Measurements from ENCODE around the gene PRAMEF12. TPM values are rescaled to one million over a fixed set of nuclear protein-coding genes. Genes with fewer than 3 reads are reported as not detected.

Gene PRAMEF12
- total RNA-seq, 4 donors from 2014 or later: not detected

DNA sequence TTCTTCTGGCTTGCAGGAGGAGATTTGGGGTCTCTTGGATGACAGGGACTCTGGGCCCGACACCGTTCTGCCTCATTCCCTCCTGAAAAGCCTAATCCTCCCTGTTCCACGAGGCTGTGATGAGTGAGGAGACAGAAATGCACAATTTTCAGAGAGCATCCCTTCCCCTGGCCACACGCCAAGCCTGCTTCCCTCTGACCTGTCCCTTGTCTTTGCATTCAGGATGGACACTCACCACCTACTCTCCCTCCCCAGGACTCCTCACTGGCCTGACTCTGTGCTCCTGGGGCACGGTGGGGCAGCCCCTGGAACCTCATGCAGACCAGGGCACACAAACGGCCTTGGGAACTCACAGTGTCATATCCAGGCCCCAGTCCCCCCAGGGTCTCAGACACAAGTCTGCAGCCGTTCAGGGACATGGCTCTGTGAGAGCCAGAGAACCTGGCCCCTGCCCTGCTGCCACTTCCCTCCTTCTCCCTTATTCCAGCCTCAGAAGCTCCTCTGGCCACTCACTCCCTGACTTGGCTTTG, 3.5 kb upstream of the PRAMEF12 start:
- no peak for TF ChIP-seq POLR2AphosphoS5 (IDR thresholded peaks at IDR 0.05)
- TF ChIP-seq EP300 (IDR thresholded peaks at IDR 0.05): no peak
- TF ChIP-seq, protein P1, sequence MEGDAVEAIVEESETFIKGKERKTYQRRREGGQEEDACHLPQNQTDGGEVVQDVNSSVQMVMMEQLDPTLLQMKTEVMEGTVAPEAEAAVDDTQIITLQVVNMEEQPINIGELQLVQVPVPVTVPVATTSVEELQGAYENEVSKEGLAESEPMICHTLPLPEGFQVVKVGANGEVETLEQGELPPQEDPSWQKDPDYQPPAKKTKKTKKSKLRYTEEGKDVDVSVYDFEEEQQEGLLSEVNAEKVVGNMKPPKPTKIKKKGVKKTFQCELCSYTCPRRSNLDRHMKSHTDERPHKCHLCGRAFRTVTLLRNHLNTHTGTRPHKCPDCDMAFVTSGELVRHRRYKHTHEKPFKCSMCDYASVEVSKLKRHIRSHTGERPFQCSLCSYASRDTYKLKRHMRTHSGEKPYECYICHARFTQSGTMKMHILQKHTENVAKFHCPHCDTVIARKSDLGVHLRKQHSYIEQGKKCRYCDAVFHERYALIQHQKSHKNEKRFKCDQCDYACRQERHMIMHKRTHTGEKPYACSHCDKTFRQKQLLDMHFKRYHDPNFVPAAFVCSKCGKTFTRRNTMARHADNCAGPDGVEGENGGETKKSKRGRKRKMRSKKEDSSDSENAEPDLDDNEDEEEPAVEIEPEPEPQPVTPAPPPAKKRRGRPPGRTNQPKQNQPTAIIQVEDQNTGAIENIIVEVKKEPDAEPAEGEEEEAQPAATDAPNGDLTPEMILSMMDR (IDR thresholded peaks at IDR 0.05): no peak
- no peak for TF ChIP-seq POLR2A (IDR thresholded peaks at IDR 0.05)
- WGBS: 62% methylated on average over 7 of the region's 7 CpGs
- Histone ChIP-seq H3K9me3 (no peaks in the 10 kb centered on the region), H3K4me3 (no peak overlapping the region), H3K36me3 (no peaks in the 10 kb centered on the region), H3K27ac (no peak overlapping the region), H3K27me3 (peaks cover 27% of the 10 kb centered on the region), H3K4me1 (no peaks in the 10 kb centered on the region)
- DNase-seq (ENCODE audit: low spot score in 2 of 2): no peak

DNA sequence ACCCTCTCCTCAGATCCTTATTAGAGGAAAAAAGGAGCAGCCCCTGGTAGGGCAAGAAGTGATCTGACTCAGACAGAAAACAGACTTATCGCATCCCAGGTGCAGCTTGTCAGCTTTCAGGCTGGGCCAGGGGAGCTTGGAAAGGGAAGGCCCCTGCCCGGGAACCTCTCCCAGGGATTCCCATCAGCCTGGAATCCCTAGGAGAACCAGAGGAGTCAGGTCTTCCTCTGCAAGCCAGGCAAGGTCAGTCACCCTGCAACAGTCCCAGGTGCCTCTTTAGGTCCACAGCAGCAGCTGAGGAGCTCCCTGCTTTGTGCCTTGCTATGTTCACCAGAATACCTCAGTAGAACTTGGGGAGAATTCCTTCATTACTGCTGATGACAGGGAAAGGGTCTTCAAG, 2.9 kb upstream of the PRAMEF12 start:
- TF ChIP-seq POLR2A (IDR thresholded peaks at IDR 0.05) (no peak), POLR2AphosphoS5 (IDR thresholded peaks at IDR 0.05) (no peak), EP300 (IDR thresholded peaks at IDR 0.05) (no peak)
- TF ChIP-seq, protein P1 (IDR thresholded peaks at IDR 0.05): no peak
- Histone ChIP-seq H3K4me1 (no peaks in the 10 kb centered on the region), H3K9me3 (no peaks in the 10 kb centered on the region), H3K36me3 (no peaks in the 10 kb centered on the region), H3K27me3 (peaks cover 27% of the 10 kb centered on the region), H3K4me3 (no peak overlapping the region), H3K27ac (no peak overlapping the region)
- DNase-seq (ENCODE audit: low spot score in 2 of 2): no peak
- 79% methylated on average over 2 of the region's 2 CpGs for WGBS

DNA sequence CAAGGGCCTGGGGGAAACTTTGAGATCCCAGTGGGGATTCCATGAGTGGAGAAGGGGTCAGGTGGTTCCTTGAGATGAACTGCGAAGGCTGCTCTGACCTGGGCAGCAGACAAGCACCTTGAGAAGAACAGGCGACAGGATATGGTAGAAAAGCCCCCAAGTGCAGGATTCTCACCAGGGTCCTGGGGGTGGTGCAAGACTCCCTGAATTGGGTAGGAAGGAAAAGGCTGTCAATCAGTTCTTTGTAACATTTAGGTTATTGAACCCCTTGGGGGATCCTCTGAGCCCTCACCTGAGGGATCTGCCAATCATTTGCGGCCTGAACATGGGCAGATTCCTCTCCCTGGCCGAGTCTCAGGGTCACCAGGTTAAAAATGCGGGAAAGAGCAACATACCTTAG, 2.4 kb upstream of the PRAMEF12 start:
- Histone ChIP-seq H3K27ac (no peak overlapping the region), H3K4me3 (no peak overlapping the region), H3K4me1 (no peaks in the 10 kb centered on the region), H3K9me3 (no peaks in the 10 kb centered on the region), H3K27me3 (peaks cover 27% of the 10 kb centered on the region), H3K36me3 (no peaks in the 10 kb centered on the region)
- TF ChIP-seq POLR2A (IDR thresholded peaks at IDR 0.05): no peak
- TF ChIP-seq EP300 (IDR thresholded peaks at IDR 0.05): no peak
- TF ChIP-seq POLR2AphosphoS5 (IDR thresholded peaks at IDR 0.05): no peak
- 67% methylated on average over 5 of the region's 5 CpGs for WGBS
- DNase-seq (ENCODE audit: low spot score in 2 of 2): no peak

DNA sequence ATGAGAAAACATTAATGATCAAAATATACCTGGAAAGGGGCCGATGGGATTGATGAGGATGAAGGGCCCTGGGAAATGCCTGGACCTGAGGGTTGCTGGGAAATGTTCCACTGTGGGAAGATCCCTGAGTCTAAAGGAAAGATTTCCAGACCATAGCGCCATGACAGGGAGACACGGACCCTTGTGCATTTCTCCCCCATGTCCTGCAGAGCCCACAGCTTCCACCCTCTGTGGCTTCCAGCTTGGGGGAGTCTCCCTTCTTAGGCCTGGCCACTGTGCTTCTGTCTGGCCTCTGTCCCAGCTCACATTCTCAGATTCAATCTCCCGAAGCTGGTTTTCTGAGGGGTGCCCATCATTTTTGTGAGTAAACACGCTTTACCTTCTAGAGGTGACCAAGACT, 1.0 kb upstream of the PRAMEF12 start:
- no peaks in the 10 kb centered on the region for H3K9me3 ChIP-seq
- DNase-seq (ENCODE audit: low spot score in 2 of 2): no peak
- no peaks in the 10 kb centered on the region for H3K4me1 ChIP-seq
- WGBS: 86% methylated on average over 5 of the region's 5 CpGs
- H3K36me3 ChIP-seq: no peaks in the 10 kb centered on the region
- no peak overlapping the region for H3K27ac ChIP-seq
- H3K27me3 ChIP-seq: peaks cover 21% of the 10 kb centered on the region
- TF ChIP-seq, protein P1 (IDR thresholded peaks at IDR 0.05): no peak
- no peak for TF ChIP-seq POLR2A (IDR thresholded peaks at IDR 0.05)
- TF ChIP-seq POLR2AphosphoS5 (IDR thresholded peaks at IDR 0.05): no peak
- TF ChIP-seq EP300 (IDR thresholded peaks at IDR 0.05): no peak
- H3K4me3 ChIP-seq: no peak overlapping the region

DNA sequence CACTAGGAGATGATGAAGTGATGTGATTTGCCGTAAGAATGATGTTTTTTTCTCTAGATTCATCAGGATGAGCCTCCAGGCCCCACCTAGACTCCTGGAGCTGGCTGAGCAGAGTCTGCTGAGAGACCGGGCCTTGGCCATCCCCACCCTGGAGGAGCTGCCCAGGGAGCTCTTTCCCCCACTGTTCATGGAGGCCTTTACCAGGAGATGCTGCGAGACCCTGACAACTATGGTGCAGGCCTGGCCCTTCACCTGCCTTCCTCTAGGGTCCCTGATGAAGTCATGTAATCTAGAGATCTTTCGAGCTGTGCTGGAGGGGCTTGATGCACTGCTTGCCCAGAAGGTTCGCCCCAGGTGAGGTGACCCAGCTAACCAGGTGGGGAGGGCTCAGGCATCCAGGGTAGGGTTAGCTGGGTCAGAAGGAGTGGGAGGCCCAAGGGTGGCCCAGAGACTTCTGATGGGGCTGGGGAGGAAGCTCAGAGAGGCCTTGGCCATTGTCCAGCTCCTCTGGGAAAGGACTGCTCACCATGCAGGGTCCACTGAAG, 1.3 kb downstream of the PRAMEF12 start:
- no peak for TF ChIP-seq POLR2A (IDR thresholded peaks at IDR 0.05)
- no peak for TF ChIP-seq EP300 (IDR thresholded peaks at IDR 0.05)
- TF ChIP-seq, protein P1 (IDR thresholded peaks at IDR 0.05): no peak
- TF ChIP-seq POLR2AphosphoS5 (IDR thresholded peaks at IDR 0.05): no peak
- WGBS: 92% methylated on average over 5 of the region's 5 CpGs
- DNase-seq (ENCODE audit: low spot score in 2 of 2): no peak
- Histone ChIP-seq H3K4me3 (no peak overlapping the region), H3K27ac (no peak overlapping the region), H3K27me3 (peaks cover 12% of the 10 kb centered on the region), H3K36me3 (no peaks in the 10 kb centered on the region), H3K4me1 (no peaks in the 10 kb centered on the region), H3K9me3 (no peaks in the 10 kb centered on the region)
